KMS-11 (cell line): Measurements from ENCODE around the gene CACFD1.

Source experiments
- H2AFZ ChIP-seq: fragments of 200-600 bp; sonication (generic); 2 replicates; pipeline ENCODE4 v1.6.1; 2016; ENCODE audit warnings: antibody characterized with exemption, mixed run types, low read depth
- H3K27ac ChIP-seq: fragments of 200-600 bp; sonication (generic); 2 replicates; pipeline ENCODE4 v1.6.1; 2016; ENCODE audit warnings: mild to moderate bottlenecking, mixed run types
- H3K27me3 ChIP-seq: fragments of 200-600 bp; sonication (generic); 2 replicates; pipeline ENCODE4 v1.6.1; 2017; ENCODE audit warnings: mild to moderate bottlenecking, low read depth, mixed run types, moderate library complexity; ENCODE audit not compliant: insufficient read depth
- H3K36me3 ChIP-seq: fragments of 200-600 bp; sonication (generic); 2 replicates; pipeline ENCODE4 v1.6.1; 2017; ENCODE audit warnings: mild to moderate bottlenecking, mixed run types; ENCODE audit not compliant: insufficient read depth
- H3K4me1 ChIP-seq: fragments of 200-600 bp; sonication (generic); 2 replicates; pipeline ENCODE4 v1.6.1; 2016; ENCODE audit warnings: mild to moderate bottlenecking, low read depth, mixed run types; ENCODE audit not compliant: poor library complexity, severe bottlenecking
- H3K4me2 ChIP-seq: fragments of 200-600 bp; sonication (generic); 2 replicates; pipeline ENCODE4 v1.7.0; 2016; ENCODE audit warnings: mild to moderate bottlenecking, mixed run types
- H3K4me3 ChIP-seq: fragments of 200-600 bp; sonication (generic); IDR thresholded peaks from 2 replicates; pipeline ENCODE4 v1.6.1; 2017; ENCODE audit warnings: low read depth, low read length, mixed read lengths; ENCODE audit not compliant: insufficient read depth
- H3K79me2 ChIP-seq: fragments of 200-600 bp; sonication (generic); 2 replicates; pipeline ENCODE4 v1.6.1; 2016; ENCODE audit warnings: low read depth, mixed run types; ENCODE audit not compliant: insufficient read depth
- H3K9ac ChIP-seq: fragments of 200-600 bp; sonication (generic); 2 replicates; pipeline ENCODE4 v1.6.1; 2016; ENCODE audit warnings: mild to moderate bottlenecking, mixed run types
- H4K20me1 ChIP-seq: fragments of 200-600 bp; sonication (generic); 2 replicates; pipeline ENCODE4 v1.6.1; 2016; ENCODE audit warnings: mild to moderate bottlenecking, mixed run types; ENCODE audit not compliant: insufficient read depth
- TF ChIP-seq, protein P1 (sequence below): fragments of 200-600 bp; sonication (generic); conservative IDR thresholded peaks from 2 replicates; pipeline ENCODE4 v1.6.1; 2017; ENCODE audit warnings: low read depth, mild to moderate bottlenecking, antibody characterized with exemption, low read length, moderate library complexity, mixed read lengths

CACFD1 gene

DNA sequence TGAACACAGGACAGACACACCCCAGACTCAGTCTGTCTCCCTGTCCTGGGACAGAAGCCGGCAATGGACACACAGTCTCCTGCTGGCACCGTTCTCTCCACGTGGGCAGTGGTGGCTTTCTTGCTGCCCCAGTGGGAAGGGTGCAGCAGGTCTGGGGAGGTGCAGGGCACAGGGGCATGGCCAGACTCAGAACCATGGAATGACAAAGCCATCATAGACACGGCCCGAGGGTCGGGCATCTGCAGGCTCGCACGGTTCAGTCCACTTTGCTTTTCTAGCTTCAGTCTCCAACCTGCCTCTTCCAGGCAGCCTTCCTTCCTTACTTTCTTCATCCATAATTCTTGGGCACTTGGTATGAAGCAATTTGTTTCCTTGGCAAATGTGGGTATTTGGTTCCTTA is 48.3 kb downstream of the CACFD1 start:
- Histone ChIP-seq H3K36me3 (no peaks in the 10 kb centered on the region), H2AFZ (no peak overlapping the region), H4K20me1 (no peaks in the 10 kb centered on the region), H3K4me2 (no peak overlapping the region), H3K79me2 (no peaks in the 10 kb centered on the region), H3K27me3 (peaks cover 66% of the 10 kb centered on the region), H3K4me3 (no peak overlapping the region), H3K27ac (no peak overlapping the region), H3K9ac (no peak overlapping the region), H3K4me1 (no peaks in the 10 kb centered on the region)
- TF ChIP-seq, protein P1, sequence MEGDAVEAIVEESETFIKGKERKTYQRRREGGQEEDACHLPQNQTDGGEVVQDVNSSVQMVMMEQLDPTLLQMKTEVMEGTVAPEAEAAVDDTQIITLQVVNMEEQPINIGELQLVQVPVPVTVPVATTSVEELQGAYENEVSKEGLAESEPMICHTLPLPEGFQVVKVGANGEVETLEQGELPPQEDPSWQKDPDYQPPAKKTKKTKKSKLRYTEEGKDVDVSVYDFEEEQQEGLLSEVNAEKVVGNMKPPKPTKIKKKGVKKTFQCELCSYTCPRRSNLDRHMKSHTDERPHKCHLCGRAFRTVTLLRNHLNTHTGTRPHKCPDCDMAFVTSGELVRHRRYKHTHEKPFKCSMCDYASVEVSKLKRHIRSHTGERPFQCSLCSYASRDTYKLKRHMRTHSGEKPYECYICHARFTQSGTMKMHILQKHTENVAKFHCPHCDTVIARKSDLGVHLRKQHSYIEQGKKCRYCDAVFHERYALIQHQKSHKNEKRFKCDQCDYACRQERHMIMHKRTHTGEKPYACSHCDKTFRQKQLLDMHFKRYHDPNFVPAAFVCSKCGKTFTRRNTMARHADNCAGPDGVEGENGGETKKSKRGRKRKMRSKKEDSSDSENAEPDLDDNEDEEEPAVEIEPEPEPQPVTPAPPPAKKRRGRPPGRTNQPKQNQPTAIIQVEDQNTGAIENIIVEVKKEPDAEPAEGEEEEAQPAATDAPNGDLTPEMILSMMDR: no peak

DNA sequence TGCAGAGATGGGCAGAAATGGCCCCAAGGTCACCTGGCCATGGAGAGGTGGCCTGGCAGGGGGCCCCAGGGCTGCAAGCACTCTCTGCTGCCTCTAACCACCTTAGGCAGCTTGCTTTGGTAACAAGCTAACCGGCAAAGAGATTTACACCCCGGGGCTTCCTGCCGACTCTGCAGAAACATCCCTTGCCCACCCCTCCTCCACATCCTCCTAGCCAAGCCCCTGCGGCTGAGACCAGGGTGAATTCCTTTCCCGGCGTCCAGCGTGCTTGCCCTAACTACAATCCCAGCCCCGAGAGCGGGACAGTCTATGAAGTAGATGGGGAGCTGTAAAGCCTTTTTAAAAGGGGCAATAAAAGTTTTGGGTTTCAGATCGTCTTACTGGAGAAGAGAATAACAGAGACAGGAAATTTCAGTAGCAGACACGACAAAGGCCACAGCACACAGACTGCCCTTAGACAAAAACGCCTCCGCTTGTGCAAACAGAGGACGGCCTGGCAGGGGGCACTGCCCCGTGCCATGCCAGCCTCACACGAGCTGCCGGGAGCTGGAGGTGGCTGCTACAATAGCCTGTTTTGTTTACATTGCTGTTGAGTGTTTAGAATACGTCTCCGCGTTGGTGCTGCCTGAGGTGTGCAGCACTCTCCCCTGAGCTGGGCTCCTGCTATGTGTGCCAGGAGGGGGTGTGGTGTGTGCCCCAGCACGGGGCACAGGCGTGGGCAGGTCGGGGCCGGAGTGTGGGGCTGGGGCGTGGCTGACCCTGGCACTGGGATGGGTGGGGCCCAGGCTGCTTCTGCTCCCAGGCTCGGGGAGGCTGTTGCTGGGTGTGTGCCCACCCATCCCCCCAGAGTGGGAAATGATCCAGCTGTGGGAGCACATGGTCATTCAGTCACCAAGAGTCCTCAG is 49.7 kb downstream of the CACFD1 start:
- Histone ChIP-seq H2AFZ (no peak overlapping the region), H3K79me2 (no peaks in the 10 kb centered on the region), H3K27me3 (peaks cover 61% of the 10 kb centered on the region), H3K36me3 (no peaks in the 10 kb centered on the region), H3K4me1 (no peaks in the 10 kb centered on the region), H4K20me1 (no peaks in the 10 kb centered on the region), H3K27ac (no peak overlapping the region), H3K9ac (no peak overlapping the region), H3K4me3 (no peak overlapping the region), H3K4me2 (no peak overlapping the region)
- TF ChIP-seq, protein P1: no peak

GRCh38 chr9:133510926-133511505 is 51.2 kb downstream of the CACFD1 start:
- H2AFZ ChIP-seq: no peak overlapping the region
- H3K4me3 ChIP-seq: no peak overlapping the region
- H3K27ac ChIP-seq: no peak overlapping the region
- no peak overlapping the region for H3K9ac ChIP-seq
- H3K36me3 ChIP-seq: no peaks in the 10 kb centered on the region
- H4K20me1 ChIP-seq: no peaks in the 10 kb centered on the region
- H3K4me1 ChIP-seq: no peaks in the 10 kb centered on the region
- H3K27me3 ChIP-seq: peaks cover 60% of the 10 kb centered on the region
- H3K4me2 ChIP-seq: no peak overlapping the region
- TF ChIP-seq, protein P1: no peak
- no peaks in the 10 kb centered on the region for H3K79me2 ChIP-seq

DNA sequence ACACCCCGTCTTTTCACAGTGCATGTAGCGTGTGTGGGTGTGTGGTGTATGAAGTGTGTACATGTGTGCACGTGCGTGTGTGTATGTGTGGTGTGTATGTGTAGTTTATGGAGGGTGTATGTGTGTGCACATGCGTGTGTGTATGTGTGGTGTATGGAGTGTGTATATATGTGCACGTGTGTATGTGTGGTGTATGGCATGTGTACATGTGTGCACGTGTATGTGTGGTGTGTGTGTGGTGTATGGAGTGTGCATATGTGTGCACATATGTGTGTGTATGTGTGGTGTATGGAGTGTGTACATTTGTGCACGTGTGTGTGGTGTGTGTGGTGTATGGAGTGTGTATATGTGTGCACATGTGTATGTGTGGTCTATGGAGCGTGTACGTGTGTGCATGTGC is 51.8 kb downstream of the CACFD1 start:
- H3K4me3 ChIP-seq: no peak overlapping the region
- H3K4me1 ChIP-seq: no peaks in the 10 kb centered on the region
- TF ChIP-seq, protein P1: no peak
- H4K20me1 ChIP-seq: no peaks in the 10 kb centered on the region
- no peaks in the 10 kb centered on the region for H3K79me2 ChIP-seq
- no peak overlapping the region for H3K4me2 ChIP-seq
- no peak overlapping the region for H3K9ac ChIP-seq
- no peaks in the 10 kb centered on the region for H3K36me3 ChIP-seq
- H2AFZ ChIP-seq: no peak overlapping the region
- peaks cover 65% of the 10 kb centered on the region for H3K27me3 ChIP-seq
- no peak overlapping the region for H3K27ac ChIP-seq
